Activated naive CD8-positive, alpha-beta T cell treated with anti-CD3 and anti-CD28 coated beads, Interleukin-2, amount 50 U/mL, for 16 hours (primary cell): ENCODE measurements around the gene FCHO2.

Source experiments
- DNase-seq: peaks from one replicate; pipeline ENCODE4 v3.0.0-alpha.2; 2020; ENCODE audit warnings: low read depth, low spot score

Gene FCHO2

GRCh38 chr5:73030531-73030930, 74.7 kb downstream of the FCHO2 start:
- no peak for DNase-seq

- no peak for DNase-seq
These were observed 75.2 kb downstream of the FCHO2 start for GRCh38 chr5:73030995-73031394.

DNA sequence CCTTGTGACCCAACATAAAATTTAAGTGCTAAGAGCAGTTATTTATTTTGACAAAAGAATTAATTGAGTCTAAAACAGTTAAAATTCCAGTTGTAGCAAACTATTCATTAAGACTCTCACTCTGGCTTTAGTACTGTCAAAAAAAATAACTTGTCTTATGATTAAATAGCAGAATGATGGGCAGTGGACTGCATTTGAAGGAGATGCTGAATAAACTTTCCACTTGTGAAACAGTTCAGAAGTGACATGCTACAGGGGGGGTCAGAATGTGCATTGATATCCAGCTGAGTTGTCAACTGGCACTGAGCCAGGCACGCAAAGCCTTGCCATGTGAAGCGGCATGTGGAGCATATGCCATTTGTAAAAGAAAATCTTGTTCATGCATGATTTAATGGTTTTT, 76.0 kb downstream of the FCHO2 start:
- DNase-seq = no peak

- no peak for DNase-seq
These were observed 76.8 kb downstream of the FCHO2 start for GRCh38 chr5:73032635-73033034.

GRCh38 chr5:73037545-73037944, 81.7 kb downstream of the FCHO2 start:
- no peak for DNase-seq

DNA sequence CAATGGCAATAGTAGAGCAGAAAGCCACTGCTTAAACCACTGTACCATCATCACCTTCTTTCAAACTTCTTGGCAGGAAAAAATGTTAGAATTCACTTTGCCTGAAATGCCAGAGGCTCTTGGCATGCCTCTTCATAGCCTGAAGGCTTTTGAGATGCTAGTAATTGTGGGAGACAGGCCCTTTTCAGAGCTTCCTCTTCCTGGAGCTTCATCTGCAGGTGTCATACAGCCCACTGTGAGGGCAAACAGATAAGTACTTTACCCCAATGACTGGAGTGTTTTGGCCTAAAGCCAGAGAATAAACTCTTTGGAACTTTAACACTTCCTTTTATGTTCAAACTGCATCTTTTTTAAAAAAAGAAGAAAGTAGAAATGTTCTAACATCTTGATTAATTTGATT, 83.2 kb downstream of the FCHO2 start:
- no peak for DNase-seq

DNA sequence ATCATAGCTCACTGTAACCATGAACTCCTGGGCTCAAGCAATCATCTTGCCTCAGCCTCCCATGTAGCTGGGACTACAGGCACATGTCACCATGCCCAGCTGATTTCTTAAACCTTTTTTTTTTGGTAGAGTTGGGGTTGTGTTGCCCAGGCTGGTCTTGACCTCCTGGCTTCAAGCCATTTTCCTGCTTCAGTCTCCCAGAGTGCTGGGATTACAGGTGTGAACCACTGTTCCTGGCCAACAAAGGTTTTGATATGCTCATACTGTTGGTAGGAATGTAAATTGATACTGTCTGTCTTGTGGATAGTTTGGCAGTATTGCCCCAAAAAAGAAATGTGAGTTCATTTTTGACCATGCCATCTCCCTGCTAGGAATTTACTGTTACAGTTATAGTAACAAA, 87.2 kb downstream of the FCHO2 start:
- no peak for DNase-seq

DNA sequence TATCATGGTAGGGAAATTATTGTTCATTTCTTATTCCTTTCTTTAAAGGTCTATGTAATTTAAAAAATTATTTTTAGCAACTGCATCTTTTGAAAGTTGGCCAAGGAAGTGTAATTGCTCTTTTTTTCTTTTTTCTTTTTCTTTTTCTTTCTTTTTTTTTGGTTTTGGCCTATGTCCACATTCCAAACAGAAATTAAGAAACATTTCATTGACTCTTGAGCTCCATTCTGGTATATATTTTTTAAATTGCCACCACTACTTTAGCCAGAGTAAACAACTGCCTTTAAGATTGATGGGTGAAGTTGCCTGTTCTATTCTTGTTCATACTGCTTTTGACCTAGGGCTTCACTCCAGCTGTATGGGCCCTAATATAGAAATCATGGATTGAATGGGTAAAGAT, 88.7 kb downstream of the FCHO2 start:
- DNase-seq = no peak

DNA sequence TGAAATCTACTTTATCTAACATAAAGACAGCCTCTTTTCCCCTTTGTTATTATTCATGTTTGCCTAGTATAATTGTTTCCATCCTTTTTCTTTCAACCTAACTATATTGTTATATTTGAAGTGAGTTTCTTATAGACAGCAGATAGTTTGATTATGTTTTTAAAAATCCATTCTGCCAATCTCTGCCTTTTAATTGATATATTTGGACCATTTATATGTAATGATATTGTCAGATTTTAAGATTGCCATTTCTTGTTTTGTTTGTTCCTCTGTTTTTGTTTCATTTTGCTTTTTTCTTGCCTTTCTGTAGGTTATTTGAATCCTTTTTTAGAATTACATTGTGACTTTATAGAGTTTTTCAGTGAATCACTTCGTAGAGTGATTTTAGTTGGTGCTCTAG, 89.8 kb downstream of the FCHO2 start:
- DNase-seq = no peak

- DNase-seq = no peak
These were observed 105.8 kb downstream of the FCHO2 start for GRCh38 chr5:73061593-73061992.

- no peak for DNase-seq
These were observed 110.6 kb downstream of the FCHO2 start for GRCh38 chr5:73066466-73066865.

DNA sequence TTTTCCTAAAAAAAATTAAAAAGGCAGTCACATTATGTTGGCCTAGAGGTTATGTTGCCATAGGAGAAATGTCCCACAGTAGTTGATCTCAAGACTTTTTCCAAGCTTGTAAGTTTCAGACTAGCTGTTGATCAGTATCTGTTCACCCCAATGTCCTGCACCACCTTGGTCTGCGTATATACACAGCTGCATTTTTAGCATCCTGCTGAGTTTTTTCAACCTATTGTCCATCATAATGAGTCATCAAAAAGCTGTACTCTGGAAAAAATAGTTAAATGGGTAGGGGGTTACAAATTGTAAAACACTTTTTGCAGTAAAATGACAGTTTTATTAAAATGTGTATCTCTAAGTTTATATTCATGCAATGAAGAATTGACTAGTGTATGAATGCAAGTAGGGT, 111.4 kb downstream of the FCHO2 start:
- DNase-seq = no peak

DNA sequence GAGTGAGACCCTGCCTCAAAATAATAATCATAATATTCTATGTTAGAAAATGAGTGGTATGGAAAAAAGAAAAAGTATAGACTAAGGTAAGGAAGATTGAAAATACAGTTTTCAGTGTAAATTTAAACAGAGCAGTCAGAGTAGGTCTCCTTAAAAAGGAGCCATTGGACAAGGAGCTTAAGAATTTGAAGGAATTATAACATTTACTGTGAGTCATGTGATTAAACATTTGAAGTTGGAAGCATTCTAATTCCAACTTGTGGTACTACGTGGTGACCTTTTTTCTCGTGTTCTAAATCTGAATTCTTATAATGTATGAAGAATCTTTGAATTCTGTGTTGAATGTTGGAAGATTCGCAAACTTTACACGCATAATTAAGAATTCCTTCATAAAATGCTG, 125.3 kb downstream of the FCHO2 start:
- no peak for DNase-seq

DNA sequence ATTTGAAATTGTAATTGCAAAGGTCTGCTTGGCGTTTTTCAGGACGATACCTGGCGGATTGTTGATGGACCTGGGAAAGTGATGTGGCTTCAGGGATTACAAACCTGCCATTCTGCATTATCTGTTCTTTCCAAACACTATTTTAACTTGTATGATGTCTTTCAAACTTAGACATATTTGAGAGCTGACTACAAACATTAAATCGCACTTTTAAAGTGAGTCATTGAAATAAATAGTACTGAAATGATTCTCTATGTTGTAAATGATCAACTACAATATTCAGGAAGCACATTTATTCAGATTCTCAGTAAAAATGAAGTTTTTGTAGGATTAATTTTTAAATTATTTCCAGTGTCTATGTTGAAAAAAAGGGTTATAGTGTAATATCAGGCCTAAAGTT, 132.2 kb downstream of the FCHO2 start:
- DNase-seq = no peak

DNA sequence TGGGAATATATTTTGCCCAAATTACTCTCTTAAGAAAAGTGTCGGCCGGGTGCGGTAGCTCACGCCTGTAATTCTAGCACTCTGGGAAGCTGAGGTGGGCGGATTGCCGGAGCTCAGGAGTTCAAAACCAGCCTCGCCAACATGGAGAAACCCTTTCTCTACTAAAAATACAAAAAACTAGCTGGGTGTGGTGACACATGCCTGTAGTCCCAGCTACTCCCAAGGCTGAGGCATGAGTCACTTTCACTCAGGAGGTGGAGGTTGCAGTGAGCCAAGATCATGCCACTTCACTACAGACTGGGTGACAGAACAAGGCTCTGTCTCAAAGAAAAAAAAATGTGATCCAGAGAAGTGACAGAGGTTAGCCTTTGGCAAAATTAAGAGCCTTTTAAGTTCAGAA, 138.1 kb downstream of the FCHO2 start:
- no peak for DNase-seq

- DNase-seq = no peak
These were observed 138.6 kb downstream of the FCHO2 start for GRCh38 chr5:73094415-73094814.

DNA sequence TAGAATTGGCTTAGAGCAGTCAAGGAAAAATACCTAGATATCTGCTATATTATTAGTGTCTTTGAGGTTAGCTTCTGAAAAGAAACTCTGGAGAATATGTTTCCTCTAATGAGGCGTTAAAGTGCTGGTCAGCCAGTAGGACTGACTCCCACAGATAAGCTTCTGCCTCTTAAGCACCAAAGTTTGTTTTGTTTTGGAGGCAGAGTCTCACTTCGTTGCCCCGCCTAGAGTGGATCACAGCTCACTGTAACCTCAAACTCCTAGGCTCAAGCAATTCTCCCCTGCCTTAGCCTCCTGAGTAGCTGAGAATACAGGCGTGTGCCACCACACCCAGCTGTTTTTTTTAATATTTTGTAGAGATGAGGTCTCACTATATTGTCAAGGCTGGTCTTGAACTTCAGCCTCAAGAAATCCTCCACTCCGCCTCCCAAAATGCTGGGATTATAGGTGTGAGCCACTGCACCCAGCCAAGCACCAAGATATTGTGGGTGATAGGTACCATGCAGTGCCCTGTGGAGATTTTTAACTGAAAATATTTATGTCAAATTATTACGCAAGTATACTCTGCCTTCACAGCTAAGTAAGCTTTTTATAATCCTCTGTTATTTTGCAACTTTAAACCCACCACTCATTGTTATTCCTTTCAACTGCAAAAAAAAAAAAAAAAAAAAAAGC, 139.9 kb downstream of the FCHO2 start:
- no peak for DNase-seq

DNA sequence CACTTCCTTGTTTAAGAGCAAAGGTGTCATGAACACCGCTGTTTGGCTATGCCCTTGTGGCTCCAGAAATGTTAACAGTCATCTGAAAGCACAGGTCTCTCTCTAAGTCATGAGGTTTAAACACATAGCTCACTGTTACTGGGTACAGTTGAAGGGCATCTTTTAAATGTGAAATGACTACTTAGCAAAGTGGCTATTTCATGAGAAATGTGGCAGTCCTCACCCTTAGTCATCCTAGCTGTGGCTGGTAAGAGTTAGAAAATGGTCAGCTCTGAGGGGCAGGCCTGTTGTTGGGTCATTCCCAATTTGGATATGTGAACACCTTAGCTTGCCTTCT, 140.4 kb downstream of the FCHO2 start:
- DNase-seq = no peak

- DNase-seq = no peak
These were observed 141.9 kb downstream of the FCHO2 start for GRCh38 chr5:73097740-73098139.

DNA sequence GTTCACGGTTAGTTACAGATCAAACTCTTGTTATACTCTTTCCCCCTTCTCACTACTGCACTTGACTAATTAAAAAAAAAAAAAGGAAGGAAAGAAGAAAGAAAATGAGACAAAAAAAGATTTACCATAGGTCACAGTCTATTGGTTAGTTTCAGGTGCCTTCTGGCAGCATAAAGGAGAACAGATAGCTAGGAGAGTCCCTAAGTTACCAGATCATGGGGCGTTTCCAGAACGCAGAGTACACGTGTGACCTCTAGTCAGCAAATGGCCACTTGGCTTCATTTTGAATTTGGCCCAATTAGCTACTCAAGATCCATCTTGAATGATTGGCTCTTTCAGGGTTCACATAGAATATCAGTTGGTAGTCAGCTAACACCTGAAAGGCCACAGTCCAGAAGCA, 144.3 kb downstream of the FCHO2 start:
- DNase-seq = no peak

DNA sequence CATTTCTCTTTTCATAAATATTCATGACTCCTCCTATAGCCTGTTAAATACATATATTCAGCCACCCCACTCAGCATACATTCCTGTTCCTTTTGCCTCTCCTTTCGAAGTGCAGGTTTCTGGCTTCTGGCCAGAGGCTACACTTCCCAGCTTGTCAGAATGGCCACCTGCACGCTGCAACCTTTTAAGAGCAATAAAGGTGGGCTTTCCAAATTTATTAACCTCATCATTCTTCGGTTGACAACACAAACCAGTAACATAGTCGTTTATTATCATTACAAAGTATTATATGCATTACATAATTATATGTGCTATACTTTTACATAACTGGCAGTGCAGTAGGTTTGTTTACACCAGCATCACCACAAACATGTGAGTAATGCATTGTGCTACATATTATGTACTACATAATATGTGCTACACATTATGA, 148.0 kb downstream of the FCHO2 start:
- no peak for DNase-seq

DNA sequence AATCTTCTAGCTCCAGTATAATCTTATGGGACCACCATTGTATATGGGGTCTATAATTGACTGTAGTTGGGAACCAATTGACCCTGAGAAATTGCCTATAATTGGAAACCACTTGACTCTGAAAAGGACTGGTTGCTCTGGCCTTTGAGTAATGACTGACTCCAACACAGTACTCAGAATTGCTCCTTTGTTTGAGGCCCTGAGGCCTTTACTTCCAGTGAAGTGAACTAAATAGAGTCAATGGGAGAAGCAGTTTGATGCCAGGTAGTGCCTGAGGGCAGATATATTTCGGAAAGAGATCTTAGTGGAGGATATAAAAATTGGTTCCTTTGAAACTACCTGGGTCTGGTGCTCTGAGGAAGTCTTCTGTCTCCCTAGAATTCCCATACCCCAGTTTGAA, 148.5 kb downstream of the FCHO2 start:
- no peak for DNase-seq

DNA sequence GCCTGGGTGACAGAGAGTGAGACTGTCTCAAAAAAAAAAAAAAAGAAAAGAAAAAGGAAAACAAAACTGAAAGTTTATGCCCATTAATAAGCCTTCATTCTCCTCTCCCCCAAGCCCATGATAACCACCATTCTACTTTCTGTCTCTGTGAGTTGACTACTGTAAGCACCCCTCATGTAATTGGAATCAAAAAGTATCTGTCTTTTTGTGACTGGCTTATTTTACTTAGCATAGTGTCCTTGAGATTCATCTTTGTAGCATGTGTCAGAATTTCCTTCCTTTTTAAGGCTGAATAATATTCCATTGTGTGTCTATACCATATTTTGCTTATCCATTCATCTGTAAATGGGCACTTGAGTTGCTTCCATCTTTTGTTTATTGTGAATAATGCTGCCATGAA, 150.5 kb downstream of the FCHO2 start:
- no peak for DNase-seq

- no peak for DNase-seq
These were observed 154.3 kb downstream of the FCHO2 start for GRCh38 chr5:73110190-73110589.
